ENCODE results near the gene ABCG8. TPM values are rescaled to one million over a fixed set of nuclear protein-coding genes. Genes with fewer than 3 reads are reported as not detected.

The ABCG8 gene
- total RNA-seq, 1 donor from 2014 or later, result not detected

DNA sequence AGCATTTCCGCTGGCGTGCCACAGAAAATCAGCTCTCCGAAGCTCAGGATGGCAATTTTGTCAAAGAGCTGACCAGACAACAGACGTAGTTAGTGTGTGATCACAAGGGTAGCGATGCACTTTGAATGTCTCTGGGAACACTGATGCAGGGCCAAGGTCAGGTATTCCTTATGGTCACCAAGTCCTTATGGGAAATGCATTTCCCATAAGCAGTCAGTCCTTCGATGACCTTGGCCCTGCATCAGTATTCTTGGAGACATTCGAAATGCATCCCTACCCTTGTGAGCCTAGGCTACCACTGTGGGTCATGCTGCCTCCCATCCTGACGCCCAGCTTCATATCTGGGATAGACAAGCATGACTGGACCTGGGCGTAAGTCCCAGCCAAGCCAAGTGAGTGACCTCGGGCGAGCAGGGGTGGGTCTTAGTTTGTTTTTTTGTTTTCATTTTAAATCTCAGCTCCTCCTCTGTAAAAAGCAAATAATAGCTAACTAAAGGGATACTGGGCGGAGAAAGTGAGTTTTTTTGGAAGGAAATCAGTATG is 13.7 kb upstream of the ABCG8 start:
- intact Hi-C loops (cut with DNase I), result no loop called here
- DNase-seq (ENCODE audit: low spot score), result no peak

DNA sequence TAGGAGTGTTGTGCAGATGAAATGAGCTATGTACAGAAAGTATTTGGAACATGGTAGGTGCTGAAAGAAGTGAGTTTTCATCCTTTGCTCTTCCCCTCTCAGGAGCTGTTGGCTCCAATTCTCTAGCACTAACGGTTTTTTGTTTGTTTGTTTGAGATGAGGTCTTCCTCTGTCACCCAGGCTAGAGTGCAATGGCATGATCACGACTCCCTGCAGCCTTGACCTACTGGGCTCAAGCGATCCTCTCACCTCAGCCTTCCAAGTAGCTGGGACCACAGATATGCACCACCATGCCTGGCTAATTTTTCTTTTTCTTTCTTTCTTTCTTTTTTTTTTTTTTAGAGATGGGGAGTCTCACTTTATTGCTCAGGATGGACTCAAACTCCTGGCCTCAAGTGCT is 12.9 kb upstream of the ABCG8 start:
- intact Hi-C loops (cut with DNase I), result no loop called here
- no peak for DNase-seq (ENCODE audit: low spot score)

DNA sequence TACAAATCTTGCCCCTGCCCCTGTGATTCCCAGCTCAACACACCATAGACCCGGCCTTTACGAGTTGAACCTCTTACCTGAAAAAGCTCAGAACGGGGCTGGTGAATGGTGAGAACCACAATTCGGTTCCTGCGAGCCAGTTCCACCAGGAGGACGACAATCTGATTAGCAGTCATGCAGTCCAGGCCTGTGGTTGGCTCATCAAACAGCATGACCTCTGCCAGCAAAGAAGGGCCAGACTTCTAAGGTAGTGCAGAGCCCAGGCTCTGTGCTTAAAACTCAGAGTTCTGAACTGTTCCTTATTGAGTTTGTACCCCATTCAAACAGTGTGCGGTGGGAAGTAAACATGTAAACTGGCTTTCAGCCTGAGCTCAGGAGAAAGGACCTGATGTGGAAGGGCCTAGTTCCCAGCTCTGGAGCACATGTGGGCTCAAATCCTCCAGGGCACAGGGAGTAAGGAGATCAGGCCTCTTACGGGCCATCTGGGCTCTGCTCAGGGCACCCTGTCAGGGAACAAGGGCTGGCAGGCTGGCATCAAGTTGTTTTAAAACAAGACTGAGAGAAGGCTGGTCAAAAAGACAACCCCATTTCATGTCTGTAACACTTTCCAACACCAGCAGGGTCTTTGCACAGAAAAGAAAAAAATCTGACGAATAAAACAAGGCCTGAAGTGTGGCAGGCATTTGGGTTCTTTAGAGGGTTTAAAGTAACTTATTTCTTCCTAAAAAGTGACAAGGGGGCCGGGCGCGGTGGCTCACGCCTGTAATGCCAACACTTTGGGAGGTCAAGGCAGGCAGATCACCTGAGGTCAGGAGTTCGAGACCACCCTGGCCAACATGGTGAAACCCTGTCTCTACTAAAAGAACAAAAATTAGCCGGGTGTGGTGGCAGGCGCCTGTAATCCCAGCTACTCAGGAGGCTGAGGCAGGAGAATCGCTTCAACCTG is 12.2 kb upstream of the ABCG8 start:
- DNase-seq (ENCODE audit: low spot score), result no peak
- intact Hi-C loops (cut with DNase I), result no loop called here

DNA sequence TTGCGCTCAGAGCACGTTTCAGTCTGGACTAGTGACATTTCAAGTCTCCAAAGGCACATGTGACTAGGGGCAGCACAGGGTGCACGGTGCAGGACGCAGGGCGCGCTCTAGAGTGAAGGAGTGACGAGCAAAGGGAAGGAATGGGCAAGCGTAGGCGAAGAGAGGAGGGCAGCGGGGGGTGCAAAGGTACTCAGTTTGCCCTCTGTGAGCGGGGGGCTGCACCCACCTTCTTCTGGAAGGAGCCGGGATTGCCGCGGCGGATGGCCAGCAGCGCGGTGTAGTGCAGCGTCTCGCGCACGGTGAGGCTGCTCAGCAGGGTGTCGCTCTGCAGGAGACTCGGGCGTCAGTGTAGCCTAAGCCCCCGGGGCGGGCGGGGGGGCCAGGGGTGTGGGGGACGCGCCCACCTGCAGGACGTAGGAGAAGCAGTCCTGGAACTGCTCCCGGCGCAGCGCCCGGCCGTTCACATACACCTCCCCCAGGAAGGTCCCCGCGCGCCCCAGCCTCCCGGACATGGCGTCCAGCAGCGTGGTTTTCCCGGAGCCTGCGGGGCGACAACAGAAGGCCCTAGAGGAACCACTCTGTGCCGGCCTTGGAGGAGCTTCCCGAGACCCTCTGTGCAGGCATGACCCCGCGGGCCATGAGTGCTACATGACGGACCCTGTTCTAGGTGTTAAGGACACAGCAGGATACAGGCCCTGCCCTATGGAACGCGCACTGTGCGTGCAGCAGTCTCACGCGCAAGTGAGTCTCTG is 7.1 kb upstream of the ABCG8 start:
- intact Hi-C loops (cut with DNase I), result no loop called here
- DNase-seq (ENCODE audit: low spot score), result no peak

DNA sequence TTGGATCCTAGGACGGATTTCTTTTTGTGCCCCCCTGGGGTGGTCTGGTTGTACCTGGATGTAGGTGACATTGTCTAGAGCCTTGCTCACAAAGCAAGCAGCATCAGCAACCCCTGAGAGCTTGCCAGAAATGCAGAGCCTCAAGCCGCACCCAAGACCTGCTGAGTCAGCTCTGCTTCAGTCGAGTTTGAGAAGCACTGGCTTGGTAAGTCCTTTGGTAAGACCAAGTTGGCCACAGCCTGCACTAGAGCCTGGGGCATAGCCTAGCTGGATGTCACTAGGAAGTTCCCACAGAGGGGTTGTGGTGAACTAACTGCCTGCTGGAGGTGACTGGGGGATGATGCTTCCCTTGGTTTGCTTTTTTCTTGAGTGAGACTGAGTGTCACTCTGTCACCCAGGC is 6.3 kb upstream of the ABCG8 start:
- intact Hi-C loops (cut with DNase I), result no loop called here
- no peak for DNase-seq (ENCODE audit: low spot score)

DNA sequence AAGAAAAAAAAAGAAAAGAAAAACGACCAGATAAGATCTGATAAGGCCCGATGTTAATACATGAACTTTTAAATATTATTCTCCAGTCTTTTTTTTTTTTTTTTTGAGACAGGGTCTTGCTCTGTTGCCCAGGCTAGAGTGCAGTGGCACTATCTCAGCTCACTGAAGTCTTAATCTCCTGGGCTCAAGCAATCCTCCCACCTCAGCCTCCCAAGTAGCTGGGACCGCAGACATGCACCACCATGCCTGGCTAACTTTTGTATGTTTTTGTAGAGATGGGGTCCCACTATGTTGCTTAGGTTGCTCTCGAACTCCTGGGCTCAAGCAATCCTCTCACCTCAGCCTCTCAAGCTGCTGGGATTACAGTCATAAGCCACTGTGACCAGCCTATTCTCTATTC is 1.7 kb upstream of the ABCG8 start:
- DNase-seq (ENCODE audit: low spot score), result no peak
- intact Hi-C loops (cut with DNase I), result no loop called here

DNA sequence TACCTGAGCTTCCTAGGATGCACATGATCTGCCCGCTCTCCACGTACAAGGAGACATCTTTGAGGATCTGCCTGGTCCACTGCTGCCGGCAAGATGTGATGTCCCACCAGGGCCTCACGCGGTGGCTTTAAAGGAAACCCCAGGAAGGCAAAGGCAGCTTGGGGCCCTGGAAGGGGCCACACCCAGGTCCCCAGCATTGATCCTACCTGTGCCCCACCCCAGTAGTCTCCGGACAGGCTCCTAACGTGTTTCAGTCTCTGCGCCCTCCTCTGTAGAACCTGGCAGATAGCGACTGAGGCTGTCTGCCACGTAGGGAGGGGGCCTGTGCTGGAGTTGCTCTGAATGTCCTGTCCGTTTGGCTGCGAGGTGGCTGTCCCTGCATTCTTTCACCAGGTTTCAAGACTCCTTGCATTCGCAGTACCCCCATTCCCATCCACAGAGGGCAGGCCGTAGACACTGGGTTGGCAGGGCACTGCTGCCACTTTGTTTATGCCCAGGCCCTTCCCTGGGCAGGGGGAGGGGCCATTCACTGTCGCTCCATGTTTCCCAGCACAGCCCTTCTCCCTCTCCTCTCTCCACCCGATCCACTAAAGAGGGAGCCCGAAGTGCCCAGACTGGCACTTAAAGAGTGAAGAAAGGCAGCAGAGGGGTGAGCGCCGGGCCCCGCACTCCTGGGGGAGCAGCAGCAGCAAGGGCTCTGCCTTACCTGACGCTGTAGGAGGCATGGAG is 776 bp upstream of the ABCG8 start:
- DNase-seq (ENCODE audit: low spot score), result no peak
- intact Hi-C loops (cut with DNase I), result no loop called here

DNA sequence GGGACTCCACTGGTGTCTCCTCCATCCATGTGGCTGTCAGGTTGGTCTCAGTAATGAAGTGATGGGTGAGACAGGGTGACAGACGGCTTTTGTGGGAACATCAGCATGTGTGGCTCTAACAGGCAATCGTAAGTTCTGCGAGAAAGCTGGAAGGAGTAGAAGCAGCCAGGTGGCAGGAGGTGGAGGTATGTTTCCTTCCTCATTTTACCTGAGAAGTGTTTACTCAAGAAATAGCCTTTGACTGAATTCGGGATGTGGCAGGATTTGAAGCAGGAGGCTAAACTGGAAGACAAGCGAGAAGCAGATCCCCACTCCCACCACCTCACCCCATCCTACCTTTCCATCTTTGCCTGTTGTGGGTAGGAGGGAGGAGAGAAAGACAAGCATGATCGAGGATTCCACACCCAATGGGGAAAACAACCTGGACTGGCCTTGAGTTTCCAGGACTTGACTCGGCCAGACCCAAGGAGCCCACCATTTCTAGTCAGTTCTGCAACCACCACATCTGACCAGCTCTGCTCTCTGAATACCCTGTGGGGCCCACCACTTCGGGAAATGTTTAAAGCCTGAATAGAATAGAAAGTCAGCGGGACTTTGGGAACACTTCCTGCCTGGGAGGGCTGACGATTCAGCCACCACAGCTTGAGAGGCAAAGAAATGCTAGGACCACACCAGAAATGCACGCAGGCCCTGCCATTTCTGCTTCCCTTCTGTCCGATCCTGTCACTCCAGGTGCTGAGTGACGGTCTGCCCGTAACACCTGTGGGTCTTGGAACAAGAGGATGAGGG is 1.2 kb downstream of the ABCG8 start:
- no peak for DNase-seq (ENCODE audit: low spot score)
- intact Hi-C loops (cut with DNase I), result no loop called here

DNA sequence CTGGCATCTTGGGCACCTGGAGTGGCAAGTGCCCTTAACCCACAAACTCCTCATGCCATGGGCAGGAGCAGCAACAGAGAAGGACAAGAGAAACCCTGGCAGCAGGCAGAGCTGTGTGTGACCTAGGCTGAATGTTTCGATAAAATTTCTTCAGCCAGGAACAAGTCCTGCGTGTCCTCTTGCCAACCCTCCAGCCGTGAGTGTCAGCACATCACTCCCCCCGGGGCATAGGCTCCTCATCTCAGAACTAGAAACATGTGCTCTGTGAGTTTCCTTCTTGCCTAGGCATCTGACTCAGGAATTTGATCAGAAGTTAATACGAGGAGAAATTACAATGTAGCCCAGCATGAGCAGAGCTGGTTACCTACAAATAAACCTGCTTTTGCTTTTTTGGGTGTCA is 2.2 kb downstream of the ABCG8 start:
- no peak for DNase-seq (ENCODE audit: low spot score)
- intact Hi-C loops (cut with DNase I), result no loop called here

DNA sequence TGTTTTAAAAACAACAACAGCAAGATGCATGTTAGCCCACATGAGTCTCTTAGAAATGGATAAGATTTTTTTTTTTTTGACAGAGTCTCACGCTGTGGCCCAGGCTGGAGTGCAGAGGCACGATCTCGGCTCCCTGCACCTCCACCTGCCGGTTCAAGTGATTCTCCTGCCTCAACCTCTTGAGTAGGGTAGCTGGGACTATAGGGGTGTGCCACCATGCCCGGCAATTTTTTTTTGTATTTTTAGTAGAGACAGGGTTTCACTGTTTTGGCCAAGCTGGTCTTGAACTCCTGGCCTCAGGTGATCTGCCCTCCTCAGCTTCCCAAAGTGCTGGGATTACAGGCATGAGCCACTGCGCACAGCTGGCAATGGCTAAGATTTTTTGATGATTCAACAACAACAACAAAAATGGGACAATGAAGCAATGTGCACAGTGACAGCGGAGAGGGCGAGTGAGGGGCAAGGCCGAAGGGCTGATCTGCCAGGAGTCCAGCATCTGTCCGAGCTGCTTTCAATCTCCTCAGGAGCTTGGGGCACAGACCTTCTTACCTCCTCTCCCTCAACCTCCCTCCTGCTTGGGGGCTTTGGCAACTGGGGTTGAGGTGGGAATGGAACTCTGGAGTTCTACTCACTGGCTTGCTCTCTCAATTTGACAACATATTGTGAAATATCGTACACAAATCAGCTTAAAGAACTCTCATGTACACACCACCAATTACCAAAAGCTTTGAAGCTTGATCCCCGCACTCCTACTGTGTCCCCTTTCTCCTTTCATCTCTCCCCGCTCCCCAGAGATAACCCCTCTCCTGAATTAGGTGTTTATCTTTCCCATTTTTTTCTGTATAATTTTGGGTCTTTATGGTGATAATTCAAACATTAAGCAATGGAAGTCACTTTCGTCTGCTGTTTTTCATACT is 3.4 kb downstream of the ABCG8 start:
- intact Hi-C loops (cut with DNase I), result no loop called here
- DNase-seq (ENCODE audit: low spot score), result no peak

DNA sequence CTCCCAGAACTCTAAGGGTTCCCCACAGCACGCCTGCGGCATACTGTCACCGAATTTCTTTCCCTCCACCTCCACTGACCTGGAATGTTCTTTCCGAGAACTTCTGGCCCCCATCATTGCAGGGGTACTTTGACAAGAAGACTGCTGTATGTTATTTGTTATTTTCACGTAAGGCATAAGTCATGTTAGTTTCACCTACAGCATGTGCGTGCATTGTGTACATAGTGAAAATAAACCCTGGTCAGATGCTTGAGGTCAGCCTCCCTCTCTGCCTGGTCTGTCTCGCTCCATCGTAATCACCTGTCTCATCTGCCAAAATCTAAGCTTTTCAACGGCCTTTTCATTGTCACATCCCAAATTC is 4.1 kb downstream of the ABCG8 start:
- intact Hi-C loops (cut with DNase I), result no loop called here
- no peak for DNase-seq (ENCODE audit: low spot score)

DNA sequence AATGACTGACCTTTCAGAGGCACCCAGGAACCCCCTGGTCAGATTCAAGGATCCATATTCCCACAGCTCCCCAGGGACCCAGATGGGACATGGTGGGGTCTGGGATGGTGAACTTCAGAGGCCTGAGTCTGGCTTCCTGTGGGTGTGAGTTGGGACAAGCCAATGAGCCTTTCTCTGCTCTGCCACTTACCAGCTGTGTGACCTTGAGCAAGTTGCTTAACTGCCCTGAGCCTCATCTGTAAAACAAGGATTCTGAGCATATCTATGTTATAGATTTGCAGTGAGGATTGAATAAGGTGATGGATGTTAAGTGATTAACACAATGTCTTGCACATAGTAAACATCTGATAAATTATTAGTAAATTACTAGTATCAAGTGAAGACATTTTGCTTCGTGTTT is 6.4 kb downstream of the ABCG8 start:
- DNase-seq (ENCODE audit: low spot score), result no peak
- intact Hi-C loops (cut with DNase I), result no loop called here

DNA sequence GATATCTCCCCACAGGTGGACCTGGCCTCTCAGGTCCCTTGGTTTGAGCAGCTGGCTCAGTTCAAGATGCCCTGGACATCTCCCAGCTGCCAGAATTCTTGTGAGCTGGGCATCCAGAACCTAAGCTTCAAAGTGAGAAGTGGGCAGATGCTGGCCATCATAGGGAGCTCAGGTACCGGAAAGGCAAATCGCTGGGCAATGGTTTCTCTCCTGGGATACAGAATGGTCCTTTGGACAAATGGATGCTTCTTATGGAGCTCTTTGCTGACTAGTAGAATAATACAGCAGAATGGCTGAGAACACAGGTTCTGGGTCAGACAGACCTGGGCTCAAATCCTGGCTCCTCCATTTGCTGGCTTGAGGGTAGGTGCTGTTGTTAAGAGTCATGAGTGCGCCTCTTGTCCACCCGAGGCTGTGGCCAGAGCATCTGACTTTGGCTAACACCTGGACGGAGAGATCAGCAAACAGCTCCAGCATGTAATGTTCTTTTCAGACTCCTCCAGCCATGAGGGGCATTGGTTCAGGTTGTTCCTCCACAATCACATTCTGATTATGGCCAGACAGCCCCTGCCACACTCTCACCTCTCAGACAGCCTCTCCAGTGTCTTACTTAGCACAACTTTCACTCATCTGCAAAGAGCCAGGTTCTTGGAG is 7.5 kb downstream of the ABCG8 start:
- DNase-seq (ENCODE audit: low spot score), result no peak
- intact Hi-C loops (cut with DNase I), result no loop called here

DNA sequence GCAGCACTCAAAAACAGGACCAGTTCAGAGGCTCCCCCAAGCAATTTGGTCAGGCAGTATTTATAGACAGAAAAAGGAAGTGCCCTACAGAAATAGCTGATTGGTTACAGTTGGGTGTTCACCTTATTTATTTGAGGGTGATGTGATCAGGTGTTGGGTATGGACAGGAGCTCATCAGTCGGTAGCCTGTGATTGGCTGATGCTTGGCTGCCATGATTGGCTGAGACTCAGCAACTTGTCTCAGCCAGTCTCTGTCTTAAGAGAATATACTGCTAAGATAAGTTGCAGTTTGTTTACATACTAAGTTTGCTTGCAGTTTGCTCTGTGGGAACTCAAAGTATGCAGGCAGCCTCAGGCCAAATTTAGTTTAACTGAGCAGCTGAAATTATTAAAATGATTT is 9.4 kb downstream of the ABCG8 start:
- intact Hi-C loops (cut with DNase I), result no loop called here
- DNase-seq (ENCODE audit: low spot score), result no peak

DNA sequence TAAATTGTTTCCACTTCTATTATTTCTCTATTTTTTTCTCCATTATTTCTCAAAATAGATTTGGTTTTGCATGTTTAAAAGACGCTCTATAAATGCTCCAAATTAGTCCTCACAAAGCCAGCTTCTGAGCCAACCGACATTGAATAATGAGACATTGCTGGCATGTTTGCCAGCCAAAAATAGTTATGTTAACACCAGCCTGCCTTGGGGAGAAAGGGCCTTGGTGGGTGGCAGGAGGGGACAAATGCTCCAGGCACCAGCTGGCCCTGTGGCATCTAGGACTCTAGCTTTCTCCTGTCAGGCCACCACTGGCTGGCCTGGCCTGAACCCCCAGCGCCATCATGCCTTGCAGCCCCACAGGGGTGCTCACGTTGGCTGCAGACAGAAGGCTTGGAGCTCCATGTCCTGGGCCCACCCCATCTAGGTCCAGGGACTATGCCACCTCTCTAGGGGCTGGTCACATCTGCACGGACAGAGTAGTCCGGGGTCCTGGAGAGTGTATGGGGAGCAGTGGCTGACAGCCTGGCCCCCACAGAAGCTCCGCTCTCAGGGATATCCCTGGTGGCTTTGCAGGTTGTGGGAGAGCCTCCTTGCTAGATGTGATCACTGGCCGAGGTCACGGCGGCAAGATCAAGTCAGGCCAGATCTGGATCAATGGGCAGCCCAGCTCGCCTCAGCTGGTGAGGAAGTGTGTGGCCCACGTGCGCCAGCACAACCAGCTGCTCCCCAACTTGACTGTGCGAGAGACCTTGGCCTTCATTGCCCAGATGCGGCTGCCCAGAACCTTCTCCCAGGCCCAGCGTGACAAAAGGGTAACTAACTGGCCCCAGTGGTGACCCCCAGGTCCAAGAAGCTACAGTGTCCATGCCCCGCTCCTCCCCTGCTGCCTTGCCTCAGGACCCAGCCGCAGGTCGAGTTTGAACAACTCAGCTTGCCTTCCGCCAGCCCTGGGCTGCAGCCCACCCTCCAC is 12.5 kb downstream of the ABCG8 start:
- intact Hi-C loops (cut with DNase I), result no loop called here
- DNase-seq (ENCODE audit: low spot score), result peak; percentile 72

DNA sequence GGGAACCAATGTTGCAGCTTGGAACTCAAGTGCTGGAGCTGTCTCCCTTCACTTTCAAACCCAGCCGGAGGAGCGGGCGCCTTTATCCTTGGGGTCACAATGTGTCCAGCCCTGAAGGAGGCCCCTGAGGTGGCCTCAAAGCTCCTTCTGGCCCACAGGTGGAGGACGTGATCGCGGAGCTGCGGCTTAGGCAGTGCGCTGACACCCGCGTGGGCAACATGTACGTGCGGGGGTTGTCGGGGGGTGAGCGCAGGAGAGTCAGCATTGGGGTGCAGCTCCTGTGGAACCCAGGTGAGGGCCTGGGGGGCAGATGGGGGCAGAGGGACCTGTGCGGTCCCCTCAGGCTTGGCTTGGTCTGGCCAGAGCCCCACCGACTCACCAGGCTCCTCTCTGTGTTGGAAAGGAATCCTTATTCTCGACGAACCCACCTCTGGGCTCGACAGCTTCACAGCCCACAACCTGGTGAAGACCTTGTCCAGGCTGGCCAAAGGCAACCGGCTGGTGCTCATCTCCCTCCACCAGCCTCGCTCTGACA is 13.5 kb downstream of the ABCG8 start:
- DNase-seq (ENCODE audit: low spot score), result no peak
- intact Hi-C loops (cut with DNase I), result no loop called here

Data from cardiac septum (tissue), 1 donor.